GM23248 (cell line): Measurements from ENCODE around the gene PET100. TPM values are rescaled to one million over a fixed set of nuclear protein-coding genes. Genes with fewer than 3 reads are reported as not detected.

Source experiments
- DNase-seq: peaks from one replicate; pipeline ENCODE4 v3.0.0-alpha.2; 2015
- H2AFZ ChIP-seq: fragments of 200-600 bp; sonication (generic); 2 replicates; pipeline ENCODE4 v1.6.1; 2016; ENCODE audit warnings: antibody characterized with exemption
- H3F3A ChIP-seq: fragments of 200-600 bp; sonication (generic); 2 replicates; pipeline ENCODE4 v1.6.1; 2016; ENCODE audit warnings: mild to moderate bottlenecking, antibody characterized with exemption, mixed run types; ENCODE audit not compliant: insufficient read depth
- H3K27ac ChIP-seq: fragments of 200-600 bp; sonication (generic); 2 replicates; pipeline ENCODE4 v1.5.1; 2016; ENCODE audit warnings: mild to moderate bottlenecking
- H3K27me3 ChIP-seq: fragments of 200-600 bp; sonication (generic); replicated peaks from 2 replicates; pipeline ENCODE4 v1.6.1; 2016; ENCODE audit warnings: mild to moderate bottlenecking; ENCODE audit not compliant: insufficient read depth
- H3K36me3 ChIP-seq: fragments of 200-600 bp; sonication (generic); 2 replicates; pipeline ENCODE4 v1.6.1; 2016; ENCODE audit warnings: low read depth, mild to moderate bottlenecking
- H3K4me1 ChIP-seq: fragments of 200-600 bp; sonication (generic); 2 replicates; pipeline ENCODE4 v1.6.1; 2016; ENCODE audit warnings: mild to moderate bottlenecking; ENCODE audit not compliant: insufficient read depth
- H3K4me2 ChIP-seq: fragments of 200-600 bp; sonication (generic); one replicate; pipeline ENCODE4 v1.6.1; 2016; ENCODE audit warnings: mild to moderate bottlenecking; ENCODE audit not compliant: unreplicated experiment
- H3K4me3 ChIP-seq: fragments of 200-600 bp; sonication (generic); 2 replicates; pipeline ENCODE4 v1.5.1; 2016; ENCODE audit warnings: mild to moderate bottlenecking
- H3K79me2 ChIP-seq: fragments of 200-600 bp; sonication (generic); 2 replicates; pipeline ENCODE4 v1.6.1; 2016; ENCODE audit warnings: mild to moderate bottlenecking; ENCODE audit not compliant: insufficient read depth
- H3K9ac ChIP-seq: fragments of 200-600 bp; sonication (generic); 2 replicates; pipeline ENCODE4 v1.6.1; 2016; ENCODE audit warnings: mild to moderate bottlenecking
- H3K9me2 ChIP-seq: fragments of 200-600 bp; sonication (generic); 2 replicates; pipeline ENCODE4 v1.6.1; 2016; ENCODE audit warnings: mixed run types, mild to moderate bottlenecking, moderate library complexity; ENCODE audit not compliant: insufficient read depth
- H3K9me3 ChIP-seq: fragments of 200-600 bp; sonication (generic); one replicate; pipeline ENCODE4 v1.6.1; 2017; ENCODE audit warnings: low read depth
- H4K20me1 ChIP-seq: fragments of 200-600 bp; sonication (generic); 2 replicates; pipeline ENCODE4 v1.6.0; 2016; ENCODE audit not compliant: insufficient read depth
- EZH2 ChIP-seq: fragments of 200-600 bp; sonication (generic); IDR thresholded peaks from 2 replicates; pipeline ENCODE4 v1.6.1; 2018; ENCODE audit warnings: antibody characterized with exemption, mild to moderate bottlenecking; ENCODE audit not compliant: insufficient read depth, poor library complexity, severe bottlenecking
- EZH2phosphoT487 ChIP-seq: fragments of 200-600 bp; sonication (generic); IDR thresholded peaks from 2 replicates; pipeline ENCODE4 v1.6.1; 2018; ENCODE audit warnings: antibody characterized with exemption, moderate library complexity, mild to moderate bottlenecking, low read depth; ENCODE audit not compliant: insufficient read depth
- WGBS, 2 experiments: methylation state at CpG; one replicate each; pipeline ENCODE4 v1.1.6; 2015 to 2017; ENCODE audit warnings: low lambda C conversion rate in 2 of 2, low coverage in 1 of 2; ENCODE audit errors: missing lambda C conversion rate in 2 of 2; 5-methylcytosine and 5-hydroxymethylcytosine counted together
- in situ Hi-C: fragments of 300-500 bp; cut with MboI; formaldehyde crosslinking; loops from 2 replicates; pipeline ENCODE4 v1.15.0; 2020
- polyA plus RNA-seq: library from polyadenylated mRNA; unstranded; fragments of >200 nt; fragmentation: Nextera tagmentation; extraction: Ambion mirVana; gene quantifications from 2 replicates; pipeline ENCODE4 v1.2.1, GENCODE V29; 2016
- total RNA-seq: library from RNA; depleted of rRNA; stranded (reverse); fragments of >200 nt; shearing (Covaris generic); gene quantifications from 2 replicates; pipeline ENCODE4 v1.2.3, GENCODE V29; 2014

PET100 gene
- total and polyA plus RNA-seq, 2 experiments from 2014 or later = 13.5 to 199 TPM

DNA sequence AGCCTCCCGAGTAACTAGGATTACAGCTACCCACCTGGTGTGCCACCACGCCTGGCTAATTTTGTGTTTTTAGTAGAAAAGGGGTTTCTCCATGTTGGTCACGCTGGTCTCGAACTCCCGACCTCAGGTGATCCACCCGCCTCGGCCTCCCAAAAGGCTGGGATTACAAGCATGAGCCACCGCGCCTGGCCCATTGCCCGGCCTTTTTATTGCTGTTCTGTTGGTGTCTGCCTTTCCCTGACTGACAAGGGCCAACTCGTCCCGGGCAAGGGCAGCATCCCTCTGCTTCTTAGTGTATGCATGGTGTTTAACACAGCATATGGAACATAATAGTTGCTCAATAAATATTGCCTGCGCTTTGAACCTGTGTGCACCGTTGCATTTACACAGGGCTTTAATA lies 33.1 kb downstream of the PET100 start:
- Histone ChIP-seq H3K9me2 (no peaks in the 10 kb centered on the region), H3K4me1 (no peaks in the 10 kb centered on the region), H3K27ac (no peak overlapping the region), H4K20me1 (no peaks in the 10 kb centered on the region), H3K36me3 (no peaks in the 10 kb centered on the region), H3K4me3 (no peak overlapping the region), H3K9ac (no peak overlapping the region), H2AFZ (no peak overlapping the region), H3F3A (no peaks in the 10 kb centered on the region), H3K79me2 (no peaks in the 10 kb centered on the region), H3K9me3 (no peaks in the 10 kb centered on the region), H3K27me3 (peaks cover 27% of the 10 kb centered on the region), H3K4me2 (no peak overlapping the region)
- no peak for TF ChIP-seq EZH2
- DNase-seq = no peak
- 46 to 53% methylated on average over 14 of the region's 14 CpGs for WGBS, 2 experiments
- in situ Hi-C loops = no loop called here

DNA sequence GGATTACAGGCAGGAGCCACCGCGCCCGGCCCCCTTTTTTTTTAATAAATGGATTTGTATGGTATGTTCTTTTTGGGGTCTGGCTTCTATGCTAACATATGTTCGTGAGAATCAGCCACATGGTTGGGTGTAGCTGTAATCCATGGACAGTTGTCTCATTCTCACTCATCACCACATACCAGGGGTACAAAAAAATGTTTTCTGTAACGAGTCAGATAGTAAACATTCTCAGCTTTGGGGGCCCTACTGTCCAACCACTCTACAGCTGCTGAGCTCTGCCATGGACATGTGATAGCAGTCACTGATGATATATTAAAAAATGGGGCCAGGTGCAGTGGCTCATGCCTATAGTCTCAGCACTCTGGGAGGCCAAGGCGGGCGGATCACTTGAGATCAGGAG lies 34.1 kb downstream of the PET100 start:
- DNase-seq = peak; percentile 9

DNA sequence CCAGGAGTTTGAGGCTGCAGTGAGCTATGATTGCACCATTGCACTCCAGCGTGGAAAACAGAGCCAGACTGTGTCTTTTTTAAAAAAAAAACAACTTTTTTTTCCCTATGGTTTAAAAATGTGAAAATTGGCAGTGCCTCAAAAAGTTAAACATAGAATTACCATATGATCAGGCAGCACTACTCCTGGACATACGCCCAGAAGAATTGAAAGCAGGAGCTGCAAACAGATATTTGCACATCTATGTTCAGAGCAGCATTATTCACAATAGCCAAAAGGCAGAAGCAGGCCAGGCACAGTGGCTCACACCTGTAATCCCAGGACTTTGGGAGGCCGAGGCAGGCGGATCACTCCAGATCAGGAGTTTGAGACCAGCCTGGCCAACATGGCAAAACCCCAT lies 35.5 kb downstream of the PET100 start:
- TF ChIP-seq EZH2 (no peak), EZH2phosphoT487 (no peak)
- Histone ChIP-seq H4K20me1 (no peaks in the 10 kb centered on the region), H3K36me3 (no peaks in the 10 kb centered on the region), H3K9me2 (no peaks in the 10 kb centered on the region), H3K4me1 (no peaks in the 10 kb centered on the region), H3K9me3 (no peaks in the 10 kb centered on the region), H3K79me2 (no peaks in the 10 kb centered on the region), H3K9ac (no peak overlapping the region), H3F3A (no peaks in the 10 kb centered on the region), H3K4me2 (no peak overlapping the region), H2AFZ (no peak overlapping the region), H3K27me3 (peaks cover 13% of the 10 kb centered on the region), H3K4me3 (no peak overlapping the region), H3K27ac (no peak overlapping the region)
- in situ Hi-C loops = no loop called here
- WGBS, 2 experiments = 11 to 16% methylated on average over 4 of the region's 4 CpGs
- DNase-seq = peak; percentile 26

More for the DNA sequence above, 34.1 kb downstream of the PET100 start:
- Histone ChIP-seq H3F3A (no peaks in the 10 kb centered on the region), H3K9me2 (no peaks in the 10 kb centered on the region), H3K9ac (no peak overlapping the region), H3K4me1 (no peaks in the 10 kb centered on the region), H3K27ac (no peak overlapping the region), H3K36me3 (no peaks in the 10 kb centered on the region), H3K27me3 (peaks cover 21% of the 10 kb centered on the region), H2AFZ (no peak overlapping the region), H4K20me1 (no peaks in the 10 kb centered on the region), H3K79me2 (no peaks in the 10 kb centered on the region), H3K9me3 (no peaks in the 10 kb centered on the region), H3K4me3 (no peak overlapping the region), H3K4me2 (no peak overlapping the region)
- 11 to 13% methylated on average over 7 of the region's 7 CpGs for WGBS, 2 experiments
- TF ChIP-seq EZH2phosphoT487 (no peak), EZH2 (no peak)
- in situ Hi-C loops = no loop called here

DNA sequence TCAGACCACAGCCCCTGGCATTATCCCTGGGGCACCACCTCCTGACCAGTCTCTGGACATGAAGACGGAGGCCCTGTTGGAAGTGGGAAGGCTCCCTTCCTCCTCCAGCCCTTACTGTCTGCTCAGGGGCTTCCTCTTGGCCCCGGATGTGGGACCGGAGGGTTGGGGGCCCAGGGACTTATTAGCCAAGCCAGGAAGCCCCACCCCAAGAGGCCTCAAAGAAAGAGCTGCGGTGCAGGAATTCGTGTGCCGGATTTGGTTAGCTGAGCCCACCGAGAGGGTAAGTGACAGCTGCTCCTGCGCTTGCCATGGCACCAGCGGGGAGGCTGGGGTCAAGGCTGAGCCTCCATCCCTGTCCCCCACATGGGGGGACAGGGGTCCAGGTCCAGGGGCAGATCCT lies 39.2 kb downstream of the PET100 start, which contains the start of gene RETN:
TSS of gene RETN (plus strand) at position 208 of the 400 bp plus-strand sequence. CDS start 278 bp downstream, outside the sequence.
- no peaks in the 10 kb centered on the region for H4K20me1 ChIP-seq
- H3K36me3 ChIP-seq = no peaks in the 10 kb centered on the region
- H3K4me2 ChIP-seq = no peak within 1 kb of the TSS
- no peaks in the 10 kb centered on the region for H3K79me2 ChIP-seq
- no peak within 1 kb of the TSS for H3K27ac ChIP-seq
- no peaks in the 10 kb centered on the region for H3K4me1 ChIP-seq
- no peak within 1 kb of the TSS for H3K9ac ChIP-seq
- 58 to 59% methylated on average over 7 to 9 of the region's 9 CpGs for WGBS, 2 experiments
- H3K9me3 ChIP-seq = no peaks in the 10 kb centered on the region
- H3K4me3 ChIP-seq = no peak within 1 kb of the TSS
- TF ChIP-seq EZH2phosphoT487 (no peak), EZH2 (no peak)
- no peaks in the 10 kb centered on the region for H3F3A ChIP-seq
- in situ Hi-C loops = no loop called here
- H2AFZ ChIP-seq = no peak within 1 kb of the TSS
- no peaks in the 10 kb centered on the region for H3K9me2 ChIP-seq
- no peak for DNase-seq
- peaks cover 6% of the 10 kb centered on the region for H3K27me3 ChIP-seq

DNA sequence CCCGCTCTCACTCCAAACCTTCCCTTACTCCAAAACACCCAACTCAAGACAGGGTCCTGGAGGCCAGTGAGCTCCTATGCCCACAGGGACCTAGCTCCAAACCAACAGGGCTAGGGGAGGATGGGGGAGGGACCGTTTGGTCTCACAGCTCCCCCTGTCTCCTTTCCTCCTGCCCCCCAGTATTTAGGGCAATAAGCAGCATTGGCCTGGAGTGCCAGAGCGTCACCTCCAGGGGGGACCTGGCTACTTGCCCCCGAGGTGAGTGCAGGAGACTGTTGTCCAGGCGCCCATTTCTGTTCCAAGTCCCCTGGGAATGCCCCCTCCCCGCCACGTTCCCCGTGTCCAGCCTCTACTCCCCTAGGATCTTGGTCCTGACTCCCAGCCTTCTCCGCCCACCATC lies 40.0 kb downstream of the PET100 start:
- no peak overlapping the region for H3K4me2 ChIP-seq
- no peak overlapping the region for H3K4me3 ChIP-seq
- peaks cover 6% of the 10 kb centered on the region for H3K27me3 ChIP-seq
- H3F3A ChIP-seq = no peaks in the 10 kb centered on the region
- H3K9me2 ChIP-seq = no peaks in the 10 kb centered on the region
- WGBS, 2 experiments = 32 to 44% methylated on average over 5 to 9 of the region's 9 CpGs
- H3K4me1 ChIP-seq = no peaks in the 10 kb centered on the region
- H3K27ac ChIP-seq = no peak overlapping the region
- H3K9me3 ChIP-seq = no peaks in the 10 kb centered on the region
- no peak overlapping the region for H2AFZ ChIP-seq
- no peaks in the 10 kb centered on the region for H4K20me1 ChIP-seq
- no peaks in the 10 kb centered on the region for H3K36me3 ChIP-seq
- in situ Hi-C loops = loop anchor here (10.0 kb wide), 1 partner anchor 105 kb away; no protein-coding TSS in a partner anchor
- DNase-seq = no peak
- H3K79me2 ChIP-seq = no peaks in the 10 kb centered on the region
- no peak overlapping the region for H3K9ac ChIP-seq
- TF ChIP-seq EZH2phosphoT487 = no peak
- no peak for TF ChIP-seq EZH2
